B cell (primary cell): Measurements from ENCODE around the gene SGPL1. TPM values are rescaled to one million over a fixed set of nuclear protein-coding genes. Genes with fewer than 3 reads are reported as not detected.

Source experiments
- ATAC-seq: fragments of 200-7000 bp; cut with Tn5 transposase; one replicate; pipeline ENCODE4 v1.10.0; 2021; ENCODE audit warnings: low read depth, mild to moderate bottlenecking, moderate number of reproducible peaks, moderate library complexity
- CTCF ChIA-PET: fragments of 350-600 bp; sonication (Branson Sonifier 250); formaldehyde crosslinking; loops from one replicate; lab custom pipeline; 2021; ENCODE audit warnings: antibody characterized with exemption, inconsistent platforms; lab: Charles Lee
- POLR2A ChIA-PET: fragments of 350-600 bp; sonication (Branson Sonifier 250); formaldehyde crosslinking; loops from one replicate; lab custom pipeline; 2021; ENCODE audit warnings: antibody characterized with exemption; lab: Charles Lee
- DNase-seq: peaks from one replicate; pipeline ENCODE4 v3.0.0; 2013
- H2AFZ ChIP-seq: 2 replicates; pipeline ENCODE4 v1.6.1; 2012; ENCODE audit warnings: mild to moderate bottlenecking, low read depth, low read length; ENCODE audit not compliant: insufficient read depth, poor library complexity, severe bottlenecking
- H3K27ac ChIP-seq, 2 donors: 1 replicate in 1 of 2; 2 replicates in 1 of 2; pipeline ENCODE4 v1.5.1; 2012 to 2013; ENCODE audit warnings: low read length in 2 of 2, mild to moderate bottlenecking in 2 of 2, moderate library complexity in 1 of 2
- H3K27me3 ChIP-seq, 4 experiments: fragments of 200-600 bp in 1 of 4; sonication (generic) in 1 of 4; replicated peaks in 1 of 4; 1 replicate in 2 of 4; 2 replicates in 2 of 4; pipeline versions ENCODE4 v1.6.1 to v1.7.0; 2013 to 2016; ENCODE audit warnings: low read length in 3 of 4, mild to moderate bottlenecking in 2 of 4, mixed read lengths in 1 of 4, moderate library complexity in 1 of 4; ENCODE audit not compliant: insufficient read depth in 4 of 4, control insufficient read depth in 3 of 4; ENCODE audit errors: control extremely low read depth in 1 of 4
- H3K36me3 ChIP-seq, 2 experiments: replicated peaks in 1 of 2; 1 replicate in 1 of 2; 2 replicates in 1 of 2; pipeline versions ENCODE4 v1.6.1 to v1.7.1; 2013; ENCODE audit warnings: low read length in 1 of 2; ENCODE audit not compliant: insufficient read depth in 2 of 2, control insufficient read depth in 1 of 2; ENCODE audit errors: control extremely low read depth in 1 of 2, extremely low read depth in 1 of 2
- H3K4me1 ChIP-seq, 2 donors: fragments of 200-600 bp in 1 of 2; sonication (generic) in 1 of 2; 1 replicate in 1 of 2; 2 replicates in 1 of 2; pipeline versions ENCODE4 v1.5.1 to v1.6.1; 2013 to 2017; ENCODE audit warnings: low read length in 2 of 2; ENCODE audit not compliant: control insufficient read depth in 2 of 2, insufficient read depth in 2 of 2
- H3K4me2 ChIP-seq: replicated peaks from 2 replicates; pipeline ENCODE3; 2012; ENCODE audit warnings: mild to moderate bottlenecking, low read depth, low read length; ENCODE audit not compliant: poor library complexity, severe bottlenecking
- H3K4me3 ChIP-seq, 5 experiments: fragments of 200-600 bp in 1 of 5; sonication (generic) in 1 of 5; 1 replicate in 3 of 5; 2 replicates in 2 of 5; pipeline versions ENCODE4 v1.5.1 to v1.7.0; 2011 to 2016; ENCODE audit warnings: low read length in 4 of 5, mild to moderate bottlenecking in 4 of 5, low read depth in 2 of 5, control low read depth in 1 of 5, moderate library complexity in 1 of 5; ENCODE audit not compliant: insufficient read depth in 1 of 5; ENCODE audit errors: control extremely low read depth in 1 of 5, extremely low read depth in 1 of 5
- H3K79me2 ChIP-seq: fragments of 200-600 bp; sonication (generic); one replicate; pipeline ENCODE4 v1.6.0; 2016; ENCODE audit warnings: low read length; ENCODE audit not compliant: control insufficient read depth, insufficient read depth
- H3K9ac ChIP-seq: fragments of 200-600 bp; sonication (generic); 2 replicates; pipeline ENCODE4 v1.6.1; 2017; ENCODE audit warnings: mild to moderate bottlenecking, low read length, moderate library complexity
- H3K9me3 ChIP-seq, 3 donors: one replicate each; pipeline versions ENCODE4 v1.6.1 to v1.7.1; 2013; ENCODE audit warnings: low read length in 2 of 3; ENCODE audit not compliant: control insufficient read depth in 2 of 3, insufficient read depth in 1 of 3; ENCODE audit errors: control extremely low read depth in 1 of 3
- H4K20me1 ChIP-seq: 2 replicates; pipeline ENCODE4 v1.6.0; 2012; ENCODE audit warnings: mild to moderate bottlenecking, low read length; ENCODE audit not compliant: insufficient read depth, control insufficient read depth, poor library complexity, severe bottlenecking
- H3K27ac Mint-ChIP-seq: one replicate; pipeline ENCODE4 v1.8.0; 2021; ENCODE audit warnings: mixed read lengths
- H3K27me3 Mint-ChIP-seq: one replicate; pipeline ENCODE4 v1.8.0; 2021; ENCODE audit warnings: mixed read lengths
- H3K4me1 Mint-ChIP-seq: one replicate; pipeline ENCODE4 v1.8.0; 2021; ENCODE audit warnings: mixed read lengths
- H3K4me3 Mint-ChIP-seq: one replicate; pipeline ENCODE4 v1.8.0; 2021; ENCODE audit warnings: mixed read lengths
- H3K9me3 Mint-ChIP-seq: one replicate; pipeline ENCODE4 v1.8.0; 2022; ENCODE audit warnings: mixed read lengths; ENCODE audit not compliant: insufficient read depth
- CTCF ChIP-seq: fragments of 200-600 bp; IDR thresholded peaks from one replicate; pipeline ENCODE4 v1.8.0; 2022; ENCODE audit warnings: antibody characterized with exemption, mild to moderate bottlenecking
- EZH2 ChIP-seq: IDR thresholded peaks from 2 replicates; pipeline ENCODE4 v1.6.1; 2012; ENCODE audit warnings: borderline replicate concordance, low read depth, mild to moderate bottlenecking, moderate library complexity, low read length; ENCODE audit not compliant: insufficient read depth, poor library complexity, severe bottlenecking
- WGBS: methylation state at CpG from one replicate; pipeline ENCODE4 v1.1.5; 2013; ENCODE audit warnings: missing lambda C conversion rate; ENCODE audit not compliant: insufficient coverage; 5-methylcytosine and 5-hydroxymethylcytosine counted together
- intact Hi-C: fragments of 100-400 bp; cut with micrococcal nuclease; formaldehyde crosslinking; loops from one replicate; pipeline ENCODE4 v1.10.0; 2022
- polyA plus RNA-seq: library from polyadenylated mRNA; depleted of rRNA; stranded (reverse); fragments of >200 nt; gene quantifications from 2 replicates; pipeline ENCODE4 v1.2.3, GENCODE V29; 2012
- total RNA-seq, 2 donors: library from RNA; stranded (reverse); fragments of 120-200 nt in 1 of 2; gene quantifications; 1 replicate in 1 of 2; 2 replicates in 1 of 2; pipeline versions ENCODE4 v1.2.3 to v1.2.4, GENCODE V29; 2013 to 2022

SGPL1 gene
- total and polyA plus RNA-seq, 2 donors (not counting 1 experiment from before 2014, with no cell fraction given) = 9.1 to 46.2 TPM

GRCh38 chr10:70853457-70853856 is 37.7 kb downstream of the SGPL1 start:
- Histone ChIP-seq H3K4me3 (no peak overlapping the region), H3K27me3 (no peaks in the 10 kb centered on the region), H3K79me2 (no peaks in the 10 kb centered on the region), H3K27ac (no peak overlapping the region), H3K9me3 (peaks cover 0 to 1% (median 0%) of the 10 kb centered on the region in 3 donors), H3K4me2 (no peak overlapping the region), H2AFZ (no peak overlapping the region), H4K20me1 (no peaks in the 10 kb centered on the region), H3K4me1 (no peaks in the 10 kb centered on the region), H3K36me3 (peaks cover 18 to 46% of the 10 kb centered on the region in 2 experiments), H3K9ac (no peak overlapping the region)
- POLR2A ChIA-PET = no interaction called here
- ATAC-seq (no peak), DNase-seq (no peak)
- intact Hi-C loops = no loop called here
- WGBS = no CpG with 5 or more reads among the region's 1 CpG
- Mint-ChIP-seq H3K27ac (no peak overlapping the region), H3K4me1 (no peaks in the 10 kb centered on the region), H3K27me3 (no peaks in the 10 kb centered on the region), H3K9me3 (no peaks in the 10 kb centered on the region), H3K4me3 (no peak overlapping the region)
- CTCF ChIA-PET = interaction anchor here (1.6 kb wide), 1 partner anchor 17 kb away, joined by 4 read pairs; no protein-coding TSS in a partner anchor
- TF ChIP-seq CTCF = no peak
- TF ChIP-seq EZH2 = no peak

- peaks cover 14 to 59% of the 10 kb centered on the region in 2 experiments for H3K36me3 ChIP-seq
- no peaks in the 10 kb centered on the region for H3K27me3 ChIP-seq
- H3K79me2 ChIP-seq = no peaks in the 10 kb centered on the region
- no peak for DNase-seq
- H3K4me1 Mint-ChIP-seq = no peaks in the 10 kb centered on the region
- H3K27ac ChIP-seq = no peak overlapping the region
- H3K9me3 Mint-ChIP-seq = no peaks in the 10 kb centered on the region
- H3K4me1 ChIP-seq = no peaks in the 10 kb centered on the region
- H2AFZ ChIP-seq = no peak overlapping the region
- no peaks in the 10 kb centered on the region for H4K20me1 ChIP-seq
- no peak overlapping the region for H3K4me3 ChIP-seq
- TF ChIP-seq EZH2 = no peak
- no peak for TF ChIP-seq CTCF
- H3K27ac Mint-ChIP-seq = no peak overlapping the region
- WGBS = 50% methylated on average over 1 of the region's 2 CpGs
- H3K27me3 Mint-ChIP-seq = no peaks in the 10 kb centered on the region
- H3K4me2 ChIP-seq = no peak overlapping the region
- intact Hi-C loops = no loop called here
- POLR2A ChIA-PET = no interaction called here
- no peak overlapping the region for H3K4me3 Mint-ChIP-seq
- CTCF ChIA-PET = no interaction called here
- H3K9me3 ChIP-seq = peaks cover 0 to 1% (median 0%) of the 10 kb centered on the region in 3 donors
- no peak overlapping the region for H3K9ac ChIP-seq
- ATAC-seq = no peak
Measured at GRCh38 chr10:70856454-70856853, 40.7 kb downstream of the SGPL1 start.
